Prostate gland (tissue), 2 donors: ENCODE data around the gene ARMC9.

Source experiments
- POLR2AphosphoS5 ChIP-seq: sonication (generic); formaldehyde crosslinking; IDR thresholded peaks from one replicate; pipeline ENCODE4 v1.6.1; 2017; ENCODE audit warnings: antibody characterized with exemption
- TF ChIP-seq, protein P1 (sequence below), 4 experiments: fragments of 200-600 bp in 2 of 4; fragments of 450-650 bp in 2 of 4; sonication (generic) in 2 of 4; IDR thresholded peaks; 1 replicate in 3 of 4; 2 replicates in 1 of 4; pipeline ENCODE4 v1.5.1; 2016 to 2019; ENCODE audit warnings: antibody characterized with exemption in 4 of 4, mild to moderate bottlenecking in 2 of 4, moderate library complexity in 2 of 4

DNA sequence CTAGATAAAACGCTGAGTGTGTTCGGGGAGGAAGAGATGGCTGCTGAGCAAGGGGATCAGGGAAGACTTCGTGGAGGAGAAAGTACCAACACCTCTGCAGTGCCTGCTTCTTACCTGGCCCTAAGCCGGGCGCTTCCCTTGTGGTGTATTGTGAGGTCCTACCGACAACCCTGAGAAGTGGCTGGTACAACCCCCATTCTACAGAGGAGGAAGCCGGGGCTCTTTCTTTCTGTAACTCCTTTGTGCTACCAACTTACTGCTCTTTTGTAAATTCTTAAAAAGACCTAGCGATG lies 96.9 kb downstream of the ARMC9 start:
- TF ChIP-seq, protein P1, sequence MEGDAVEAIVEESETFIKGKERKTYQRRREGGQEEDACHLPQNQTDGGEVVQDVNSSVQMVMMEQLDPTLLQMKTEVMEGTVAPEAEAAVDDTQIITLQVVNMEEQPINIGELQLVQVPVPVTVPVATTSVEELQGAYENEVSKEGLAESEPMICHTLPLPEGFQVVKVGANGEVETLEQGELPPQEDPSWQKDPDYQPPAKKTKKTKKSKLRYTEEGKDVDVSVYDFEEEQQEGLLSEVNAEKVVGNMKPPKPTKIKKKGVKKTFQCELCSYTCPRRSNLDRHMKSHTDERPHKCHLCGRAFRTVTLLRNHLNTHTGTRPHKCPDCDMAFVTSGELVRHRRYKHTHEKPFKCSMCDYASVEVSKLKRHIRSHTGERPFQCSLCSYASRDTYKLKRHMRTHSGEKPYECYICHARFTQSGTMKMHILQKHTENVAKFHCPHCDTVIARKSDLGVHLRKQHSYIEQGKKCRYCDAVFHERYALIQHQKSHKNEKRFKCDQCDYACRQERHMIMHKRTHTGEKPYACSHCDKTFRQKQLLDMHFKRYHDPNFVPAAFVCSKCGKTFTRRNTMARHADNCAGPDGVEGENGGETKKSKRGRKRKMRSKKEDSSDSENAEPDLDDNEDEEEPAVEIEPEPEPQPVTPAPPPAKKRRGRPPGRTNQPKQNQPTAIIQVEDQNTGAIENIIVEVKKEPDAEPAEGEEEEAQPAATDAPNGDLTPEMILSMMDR (IDR thresholded peaks at IDR 0.05), result no peak
- TF ChIP-seq POLR2AphosphoS5, result no peak
